WTC11 (cell line): Measurements from ENCODE around the gene CSF2. TPM values are rescaled to one million over a fixed set of nuclear protein-coding genes. Genes with fewer than 3 reads are reported as not detected.

Experiments
- ATAC-seq: fragments of 200-7000 bp; cut with Tn5 transposase; 2 replicates; pipeline ENCODE4 v1.10.0; 2021; ENCODE audit warnings: mild to moderate bottlenecking, moderate library complexity
- CTCF ChIA-PET: fragments of 300-600 bp; sonication (Branson Sonifier 250); formaldehyde crosslinking; loops from one replicate; lab custom pipeline; 2021; ENCODE audit warnings: antibody characterized with exemption; lab: Charles Lee
- POLR2A ChIA-PET: fragments of 350-600 bp; sonication (Branson Sonifier 250); formaldehyde crosslinking; loops from one replicate; lab custom pipeline; 2021; ENCODE audit warnings: antibody characterized with exemption; lab: Charles Lee
- DNase-seq: peaks from one replicate; pipeline ENCODE4 v3.0.0; 2021; ENCODE audit warnings: low spot score
- H3K27ac Mint-ChIP-seq: 2 replicates; pipeline ENCODE4 v1.8.0; 2021; ENCODE audit warnings: mixed read lengths
- H3K27me3 Mint-ChIP-seq: 2 replicates; pipeline ENCODE4 v1.8.0; 2021; ENCODE audit warnings: low read depth, mild to moderate bottlenecking, moderate library complexity, mixed read lengths
- H3K36me3 Mint-ChIP-seq: 2 replicates; pipeline ENCODE4 v1.8.0; 2021; ENCODE audit warnings: mixed read lengths
- H3K4me1 Mint-ChIP-seq: 2 replicates; pipeline ENCODE4 v1.8.0; 2022; ENCODE audit warnings: mixed read lengths
- H3K4me3 Mint-ChIP-seq: 2 replicates; pipeline ENCODE4 v1.8.0; 2021; ENCODE audit warnings: mild to moderate bottlenecking, moderate library complexity, mixed read lengths
- H3K9me3 Mint-ChIP-seq: 2 replicates; pipeline ENCODE4 v1.8.0; 2021; ENCODE audit warnings: mixed read lengths
- ESRRA ChIP-seq: sonication (generic); formaldehyde crosslinking; IDR thresholded peaks from 2 replicates; pipeline ENCODE4 v1.8.1; 2022; ENCODE audit warnings: mild to moderate bottlenecking, missing genetic modification reagents, borderline replicate concordance
- FOXK1 ChIP-seq: sonication (generic); formaldehyde crosslinking; IDR thresholded peaks from 2 replicates; pipeline ENCODE4 v1.8.0; 2022; ENCODE audit warnings: mild to moderate bottlenecking, moderate library complexity, missing genetic modification reagents
- JAZF1 ChIP-seq: fragments of 250-450 bp; sonication (Bioruptor Pico); IDR thresholded peaks from 2 replicates; pipeline ENCODE4 v1.9.0; 2021; ENCODE audit warnings: moderate library complexity, mild to moderate bottlenecking, inconsistent platforms
- KAT7 ChIP-seq: sonication (generic); formaldehyde crosslinking; IDR thresholded peaks from 2 replicates; pipeline ENCODE4 v1.8.1; 2023; ENCODE audit warnings: missing genetic modification reagents, mild to moderate bottlenecking, borderline replicate concordance
- MXD4 ChIP-seq: fragments of 250-450 bp; sonication (Bioruptor Pico); IDR thresholded peaks from 2 replicates; pipeline ENCODE4 v1.8.0; 2021; ENCODE audit warnings: mild to moderate bottlenecking, moderate library complexity, borderline replicate concordance
- NR1H2 ChIP-seq: sonication (generic); formaldehyde crosslinking; IDR thresholded peaks from 2 replicates; pipeline ENCODE4 v1.9.0; 2021; ENCODE audit warnings: mild to moderate bottlenecking, moderate library complexity, missing genetic modification reagents
- NR2C2 ChIP-seq: sonication (generic); formaldehyde crosslinking; IDR thresholded peaks from 2 replicates; pipeline ENCODE4 v1.8.0; 2022; ENCODE audit warnings: mild to moderate bottlenecking, missing genetic modification reagents
- OVOL2 ChIP-seq: fragments of 250-450 bp; sonication (Bioruptor Pico); IDR thresholded peaks from 2 replicates; pipeline ENCODE4 v1.9.0; 2021; ENCODE audit warnings: mild to moderate bottlenecking, borderline replicate concordance
- PRRX2 ChIP-seq: fragments of 250-450 bp; sonication (Bioruptor Pico); IDR thresholded peaks from 2 replicates; pipeline ENCODE4 v1.8.0; 2021; ENCODE audit warnings: mild to moderate bottlenecking
- RELA ChIP-seq: sonication (generic); formaldehyde crosslinking; IDR thresholded peaks from 2 replicates; pipeline ENCODE4 v1.8.1; 2022; ENCODE audit warnings: missing genetic modification reagents, mild to moderate bottlenecking, borderline replicate concordance
- RORB ChIP-seq: fragments of 250-450 bp; sonication (Bioruptor Pico); IDR thresholded peaks from 2 replicates; pipeline ENCODE4 v1.9.0; 2021; ENCODE audit warnings: mild to moderate bottlenecking
- SMAD4 ChIP-seq: sonication (generic); formaldehyde crosslinking; IDR thresholded peaks from 2 replicates; pipeline ENCODE4 v1.8.0; 2022; ENCODE audit warnings: mild to moderate bottlenecking, missing genetic modification reagents
- SP1 ChIP-seq: sonication (generic); formaldehyde crosslinking; conservative IDR thresholded peaks from 2 replicates; pipeline ENCODE4 v1.8.1; 2022; ENCODE audit warnings: missing genetic modification reagents
- ZBTB21 ChIP-seq: sonication (generic); formaldehyde crosslinking; IDR thresholded peaks from 2 replicates; pipeline ENCODE4 v1.8.1; 2023; ENCODE audit warnings: mild to moderate bottlenecking, missing genetic modification reagents, borderline replicate concordance
- ZNF219 ChIP-seq: sonication (generic); formaldehyde crosslinking; IDR thresholded peaks from 2 replicates; pipeline ENCODE4 v1.8.0; 2023; ENCODE audit warnings: missing genetic modification reagents, mild to moderate bottlenecking, borderline replicate concordance
- ZNF232 ChIP-seq: sonication (generic); formaldehyde crosslinking; IDR thresholded peaks from 2 replicates; pipeline ENCODE4 v1.8.0; 2022; ENCODE audit warnings: mild to moderate bottlenecking, missing genetic modification reagents
- ZNF317 ChIP-seq: sonication (generic); formaldehyde crosslinking; IDR thresholded peaks from 2 replicates; pipeline ENCODE4 v1.8.1; 2023; ENCODE audit warnings: low read depth, mild to moderate bottlenecking, moderate library complexity, missing genetic modification reagents, borderline replicate concordance
- ZNF396 ChIP-seq: fragments of 250-450 bp; sonication (Bioruptor Pico); IDR thresholded peaks from 2 replicates; pipeline ENCODE4 v1.8.0; 2021; ENCODE audit warnings: mild to moderate bottlenecking, moderate library complexity, borderline replicate concordance
- total RNA-seq: library from RNA; stranded (reverse); gene quantifications from 3 replicates; pipeline ENCODE4 v1.2.3, GENCODE V29; 2021
- TF ChIP-seq, protein P1 (sequence below): fragments of 200-600 bp; IDR thresholded peaks from 2 replicates; pipeline ENCODE4 v1.8.0; 2022; ENCODE audit warnings: antibody characterized with exemption
- TF ChIP-seq, protein P2 (sequence below): sonication (generic); formaldehyde crosslinking; IDR thresholded peaks from 2 replicates; pipeline ENCODE4 v1.8.0; 2022; ENCODE audit warnings: missing genetic modification reagents
- TF ChIP-seq, protein P3 (sequence below): sonication (generic); formaldehyde crosslinking; IDR thresholded peaks from 2 replicates; pipeline ENCODE4 v1.8.1; 2023; ENCODE audit warnings: mild to moderate bottlenecking, missing genetic modification reagents
- TF ChIP-seq, protein P4 (sequence below): sonication (generic); formaldehyde crosslinking; IDR thresholded peaks from 2 replicates; pipeline ENCODE4 v1.8.0; 2022; ENCODE audit warnings: mild to moderate bottlenecking, missing genetic modification reagents
- TF ChIP-seq, protein P5 (sequence below): sonication (generic); formaldehyde crosslinking; IDR thresholded peaks from 2 replicates; pipeline ENCODE4 v1.8.1; 2022; ENCODE audit warnings: mild to moderate bottlenecking, moderate library complexity, missing genetic modification reagents
- TF ChIP-seq, protein P6 (sequence below): sonication (generic); formaldehyde crosslinking; conservative IDR thresholded peaks from 2 replicates; pipeline ENCODE4 v1.8.1; 2022; ENCODE audit warnings: mild to moderate bottlenecking, missing genetic modification reagents
- TF ChIP-seq, protein P7 (sequence below): sonication (generic); formaldehyde crosslinking; IDR thresholded peaks from 2 replicates; pipeline ENCODE4 v1.8.1; 2023; ENCODE audit warnings: mild to moderate bottlenecking, missing genetic modification reagents, moderate library complexity
- TF ChIP-seq, protein P8 (sequence below): fragments of 250-450 bp; sonication (Bioruptor Pico); IDR thresholded peaks from 2 replicates; pipeline ENCODE4 v2.1.2; 2022; ENCODE audit warnings: mild to moderate bottlenecking, moderate library complexity

Gene CSF2
- total RNA-seq, 1 experiment from 2014 or later = not detected

DNA sequence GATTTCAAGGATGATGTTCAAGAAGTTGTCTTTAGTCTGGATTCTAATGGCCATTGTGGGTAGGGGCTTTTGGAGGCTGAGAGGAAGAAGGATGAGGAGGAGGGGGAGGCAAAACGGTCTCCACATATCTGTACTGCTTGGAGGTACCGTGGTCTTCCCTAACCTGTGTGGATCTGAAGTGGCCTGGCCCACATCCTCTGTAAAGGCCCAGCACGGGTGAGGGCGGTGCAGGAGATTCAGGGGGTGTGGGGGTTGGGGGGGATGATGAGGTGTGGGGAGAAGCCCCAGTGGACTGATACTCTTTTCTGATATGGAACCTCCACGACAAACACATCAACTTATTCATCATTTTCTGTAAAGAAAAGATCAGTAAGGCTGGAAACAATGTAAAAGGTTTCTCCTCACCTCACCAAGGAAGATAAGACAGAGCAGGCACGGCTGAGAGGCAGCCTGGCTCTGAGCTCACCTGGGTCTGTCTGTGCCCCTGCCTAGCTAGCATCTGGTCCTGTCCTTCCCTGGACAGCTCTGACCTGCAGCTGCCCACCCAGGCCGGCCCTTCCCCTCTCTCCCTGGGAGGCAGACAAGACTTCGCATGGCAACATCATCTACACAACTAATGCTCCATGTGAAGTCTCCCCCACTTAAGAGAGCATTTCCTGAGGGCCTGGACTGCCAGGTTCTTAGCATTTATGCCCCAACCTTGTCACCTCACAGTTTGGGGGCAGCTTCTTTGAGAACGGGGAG is 18.7 kb upstream of the CSF2 start:
- CTCF ChIA-PET = no interaction called here
- H3K27ac Mint-ChIP-seq = no peak overlapping the region
- H3K36me3 Mint-ChIP-seq = no peaks in the 10 kb centered on the region
- no peaks in the 10 kb centered on the region for H3K27me3 Mint-ChIP-seq
- H3K9me3 Mint-ChIP-seq = no peaks in the 10 kb centered on the region
- H3K4me1 Mint-ChIP-seq = no peaks in the 10 kb centered on the region
- POLR2A ChIA-PET = no interaction called here
- TF ChIP-seq JAZF1 = no peak
- no peak for TF ChIP-seq OVOL2
- TF ChIP-seq, protein P1, sequence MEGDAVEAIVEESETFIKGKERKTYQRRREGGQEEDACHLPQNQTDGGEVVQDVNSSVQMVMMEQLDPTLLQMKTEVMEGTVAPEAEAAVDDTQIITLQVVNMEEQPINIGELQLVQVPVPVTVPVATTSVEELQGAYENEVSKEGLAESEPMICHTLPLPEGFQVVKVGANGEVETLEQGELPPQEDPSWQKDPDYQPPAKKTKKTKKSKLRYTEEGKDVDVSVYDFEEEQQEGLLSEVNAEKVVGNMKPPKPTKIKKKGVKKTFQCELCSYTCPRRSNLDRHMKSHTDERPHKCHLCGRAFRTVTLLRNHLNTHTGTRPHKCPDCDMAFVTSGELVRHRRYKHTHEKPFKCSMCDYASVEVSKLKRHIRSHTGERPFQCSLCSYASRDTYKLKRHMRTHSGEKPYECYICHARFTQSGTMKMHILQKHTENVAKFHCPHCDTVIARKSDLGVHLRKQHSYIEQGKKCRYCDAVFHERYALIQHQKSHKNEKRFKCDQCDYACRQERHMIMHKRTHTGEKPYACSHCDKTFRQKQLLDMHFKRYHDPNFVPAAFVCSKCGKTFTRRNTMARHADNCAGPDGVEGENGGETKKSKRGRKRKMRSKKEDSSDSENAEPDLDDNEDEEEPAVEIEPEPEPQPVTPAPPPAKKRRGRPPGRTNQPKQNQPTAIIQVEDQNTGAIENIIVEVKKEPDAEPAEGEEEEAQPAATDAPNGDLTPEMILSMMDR = no peak
- no peak for TF ChIP-seq ZBTB21
- TF ChIP-seq PRRX2 = no peak
- no peak for TF ChIP-seq MXD4
- no peak for TF ChIP-seq SP1 (CRISPR knock-in tag)
- no peak for TF ChIP-seq RORB
- no peak overlapping the region for H3K4me3 Mint-ChIP-seq
- DNase-seq (no peak), ATAC-seq (no peak)

DNA sequence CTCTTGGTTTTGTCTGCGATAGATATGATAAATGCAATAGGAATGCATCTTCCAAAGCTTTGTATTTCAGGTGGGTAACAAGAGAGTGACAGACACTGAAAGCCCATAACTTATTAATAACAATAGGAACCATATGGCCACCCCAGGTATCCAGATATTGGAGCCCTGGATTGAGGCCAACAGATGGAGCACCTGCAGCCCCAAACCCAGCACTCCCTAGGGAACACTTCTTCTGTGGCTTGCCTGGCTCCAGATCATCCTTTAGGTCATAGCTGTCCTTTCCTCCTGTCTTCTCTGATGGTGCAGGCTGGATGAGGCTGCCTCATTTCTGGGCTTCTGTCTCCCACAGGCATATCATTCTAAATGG is 18.2 kb upstream of the CSF2 start:
- Mint-ChIP-seq H3K36me3 (no peaks in the 10 kb centered on the region), H3K4me1 (peaks cover 2% of the 10 kb centered on the region), H3K27me3 (no peaks in the 10 kb centered on the region), H3K9me3 (no peaks in the 10 kb centered on the region), H3K27ac (no peak overlapping the region), H3K4me3 (no peak overlapping the region)
- ChIA-PET CTCF (no interaction called here), POLR2A (no interaction called here)
- TF ChIP-seq ZNF317 = no peak
- TF ChIP-seq SMAD4 (CRISPR knock-in tag) = no peak
- no peak for TF ChIP-seq ZNF232
- TF ChIP-seq, protein P2, sequence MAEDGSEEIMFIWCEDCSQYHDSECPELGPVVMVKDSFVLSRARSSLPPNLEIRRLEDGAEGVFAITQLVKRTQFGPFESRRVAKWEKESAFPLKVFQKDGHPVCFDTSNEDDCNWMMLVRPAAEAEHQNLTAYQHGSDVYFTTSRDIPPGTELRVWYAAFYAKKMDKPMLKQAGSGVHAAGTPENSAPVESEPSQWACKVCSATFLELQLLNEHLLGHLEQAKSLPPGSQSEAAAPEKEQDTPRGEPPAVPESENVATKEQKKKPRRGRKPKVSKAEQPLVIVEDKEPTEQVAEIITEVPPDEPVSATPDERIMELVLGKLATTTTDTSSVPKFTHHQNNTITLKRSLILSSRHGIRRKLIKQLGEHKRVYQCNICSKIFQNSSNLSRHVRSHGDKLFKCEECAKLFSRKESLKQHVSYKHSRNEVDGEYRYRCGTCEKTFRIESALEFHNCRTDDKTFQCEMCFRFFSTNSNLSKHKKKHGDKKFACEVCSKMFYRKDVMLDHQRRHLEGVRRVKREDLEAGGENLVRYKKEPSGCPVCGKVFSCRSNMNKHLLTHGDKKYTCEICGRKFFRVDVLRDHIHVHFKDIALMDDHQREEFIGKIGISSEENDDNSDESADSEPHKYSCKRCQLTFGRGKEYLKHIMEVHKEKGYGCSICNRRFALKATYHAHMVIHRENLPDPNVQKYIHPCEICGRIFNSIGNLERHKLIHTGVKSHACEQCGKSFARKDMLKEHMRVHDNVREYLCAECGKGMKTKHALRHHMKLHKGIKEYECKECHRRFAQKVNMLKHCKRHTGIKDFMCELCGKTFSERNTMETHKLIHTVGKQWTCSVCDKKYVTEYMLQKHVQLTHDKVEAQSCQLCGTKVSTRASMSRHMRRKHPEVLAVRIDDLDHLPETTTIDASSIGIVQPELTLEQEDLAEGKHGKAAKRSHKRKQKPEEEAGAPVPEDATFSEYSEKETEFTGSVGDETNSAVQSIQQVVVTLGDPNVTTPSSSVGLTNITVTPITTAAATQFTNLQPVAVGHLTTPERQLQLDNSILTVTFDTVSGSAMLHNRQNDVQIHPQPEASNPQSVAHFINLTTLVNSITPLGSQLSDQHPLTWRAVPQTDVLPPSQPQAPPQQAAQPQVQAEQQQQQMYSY (CRISPR knock-in tag) = no peak
- TF ChIP-seq MXD4 = no peak
- TF ChIP-seq FOXK1 (CRISPR knock-in tag) = no peak
- TF ChIP-seq, protein P3, sequence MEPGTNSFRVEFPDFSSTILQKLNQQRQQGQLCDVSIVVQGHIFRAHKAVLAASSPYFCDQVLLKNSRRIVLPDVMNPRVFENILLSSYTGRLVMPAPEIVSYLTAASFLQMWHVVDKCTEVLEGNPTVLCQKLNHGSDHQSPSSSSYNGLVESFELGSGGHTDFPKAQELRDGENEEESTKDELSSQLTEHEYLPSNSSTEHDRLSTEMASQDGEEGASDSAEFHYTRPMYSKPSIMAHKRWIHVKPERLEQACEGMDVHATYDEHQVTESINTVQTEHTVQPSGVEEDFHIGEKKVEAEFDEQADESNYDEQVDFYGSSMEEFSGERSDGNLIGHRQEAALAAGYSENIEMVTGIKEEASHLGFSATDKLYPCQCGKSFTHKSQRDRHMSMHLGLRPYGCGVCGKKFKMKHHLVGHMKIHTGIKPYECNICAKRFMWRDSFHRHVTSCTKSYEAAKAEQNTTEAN (CRISPR knock-in tag) = no peak
- no peak for TF ChIP-seq KAT7 (CRISPR knock-in tag)
- no peak for TF ChIP-seq ZNF396
- no peak for TF ChIP-seq ESRRA
- TF ChIP-seq ZNF219 (CRISPR knock-in tag) = no peak
- TF ChIP-seq RELA (CRISPR knock-in tag) = no peak
- TF ChIP-seq NR2C2 (CRISPR knock-in tag) = no peak
- TF ChIP-seq, protein P4, sequence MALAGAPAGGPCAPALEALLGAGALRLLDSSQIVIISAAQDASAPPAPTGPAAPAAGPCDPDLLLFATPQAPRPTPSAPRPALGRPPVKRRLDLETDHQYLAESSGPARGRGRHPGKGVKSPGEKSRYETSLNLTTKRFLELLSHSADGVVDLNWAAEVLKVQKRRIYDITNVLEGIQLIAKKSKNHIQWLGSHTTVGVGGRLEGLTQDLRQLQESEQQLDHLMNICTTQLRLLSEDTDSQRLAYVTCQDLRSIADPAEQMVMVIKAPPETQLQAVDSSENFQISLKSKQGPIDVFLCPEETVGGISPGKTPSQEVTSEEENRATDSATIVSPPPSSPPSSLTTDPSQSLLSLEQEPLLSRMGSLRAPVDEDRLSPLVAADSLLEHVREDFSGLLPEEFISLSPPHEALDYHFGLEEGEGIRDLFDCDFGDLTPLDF (CRISPR knock-in tag) = no peak
- no peak for TF ChIP-seq NR1H2 (CRISPR knock-in tag)
- TF ChIP-seq, protein P5, sequence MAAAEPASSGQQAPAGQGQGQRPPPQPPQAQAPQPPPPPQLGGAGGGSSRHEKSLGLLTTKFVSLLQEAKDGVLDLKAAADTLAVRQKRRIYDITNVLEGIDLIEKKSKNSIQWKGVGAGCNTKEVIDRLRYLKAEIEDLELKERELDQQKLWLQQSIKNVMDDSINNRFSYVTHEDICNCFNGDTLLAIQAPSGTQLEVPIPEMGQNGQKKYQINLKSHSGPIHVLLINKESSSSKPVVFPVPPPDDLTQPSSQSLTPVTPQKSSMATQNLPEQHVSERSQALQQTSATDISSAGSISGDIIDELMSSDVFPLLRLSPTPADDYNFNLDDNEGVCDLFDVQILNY (CRISPR knock-in tag) = no peak
- TF ChIP-seq, protein P6, sequence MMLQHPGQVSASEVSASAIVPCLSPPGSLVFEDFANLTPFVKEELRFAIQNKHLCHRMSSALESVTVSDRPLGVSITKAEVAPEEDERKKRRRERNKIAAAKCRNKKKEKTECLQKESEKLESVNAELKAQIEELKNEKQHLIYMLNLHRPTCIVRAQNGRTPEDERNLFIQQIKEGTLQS = no peak
- TF ChIP-seq, protein P7, sequence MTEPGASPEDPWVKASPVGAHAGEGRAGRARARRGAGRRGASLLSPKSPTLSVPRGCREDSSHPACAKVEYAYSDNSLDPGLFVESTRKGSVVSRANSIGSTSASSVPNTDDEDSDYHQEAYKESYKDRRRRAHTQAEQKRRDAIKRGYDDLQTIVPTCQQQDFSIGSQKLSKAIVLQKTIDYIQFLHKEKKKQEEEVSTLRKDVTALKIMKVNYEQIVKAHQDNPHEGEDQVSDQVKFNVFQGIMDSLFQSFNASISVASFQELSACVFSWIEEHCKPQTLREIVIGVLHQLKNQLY (CRISPR knock-in tag) = no peak
- TF ChIP-seq, protein P8, sequence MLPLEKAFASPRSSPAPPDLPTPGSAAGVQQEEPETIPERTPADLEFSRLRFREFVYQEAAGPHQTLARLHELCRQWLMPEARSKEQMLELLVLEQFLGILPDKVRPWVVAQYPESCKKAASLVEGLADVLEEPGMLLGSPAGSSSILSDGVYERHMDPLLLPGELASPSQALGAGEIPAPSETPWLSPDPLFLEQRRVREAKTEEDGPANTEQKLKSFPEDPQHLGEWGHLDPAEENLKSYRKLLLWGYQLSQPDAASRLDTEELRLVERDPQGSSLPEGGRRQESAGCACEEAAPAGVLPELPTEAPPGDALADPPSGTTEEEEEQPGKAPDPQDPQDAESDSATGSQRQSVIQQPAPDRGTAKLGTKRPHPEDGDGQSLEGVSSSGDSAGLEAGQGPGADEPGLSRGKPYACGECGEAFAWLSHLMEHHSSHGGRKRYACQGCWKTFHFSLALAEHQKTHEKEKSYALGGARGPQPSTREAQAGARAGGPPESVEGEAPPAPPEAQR (CRISPR knock-in tag) = no peak
- DNase-seq (no peak), ATAC-seq (no peak)
